Gastrocnemius medialis (tissue), 4 donors: ENCODE measurements around the gene PKNOX2.
A peak's percentile ranks its signal among the peaks of the same experiment; 100 is the strongest.

Experiments
- CTCF ChIP-seq, 5 experiments: fragments of 450-650 bp in 3 of 5; fragments of 200-600 bp in 2 of 5; sonication (generic) in 2 of 5; IDR thresholded peaks in 4 of 5; conservative IDR thresholded peaks in 1 of 5; 1 replicate in 4 of 5; 2 replicates in 1 of 5; pipeline ENCODE4 v1.5.1; 2016 to 2019; ENCODE audit warnings: antibody characterized with exemption in 5 of 5, mild to moderate bottlenecking in 3 of 5, moderate library complexity in 3 of 5
- POLR2A ChIP-seq, 2 donors: fragments of 450-650 bp; IDR thresholded peaks; one replicate each; pipeline ENCODE4 v1.6.1; 2017; ENCODE audit warnings: antibody characterized with exemption in 2 of 2, mild to moderate bottlenecking in 2 of 2, moderate library complexity in 2 of 2

- TF ChIP-seq CTCF (IDR thresholded peaks at IDR 0.05 in 4 of 5, conservative IDR thresholded peaks at IDR 0.05 in 1 of 5) (peak in 4 of 5 experiments; percentile 32 to 61 (median 48)), POLR2A (IDR thresholded peaks at IDR 0.05) (no peak)
Observed at GRCh38 chr11:125123947-125124617, 40.5 kb upstream of the PKNOX2 start.
